Measurements from ENCODE around the gene HAPLN3. TPM values are rescaled to one million over a fixed set of nuclear protein-coding genes. Genes with fewer than 3 reads are reported as not detected.

HAPLN3 gene
- total RNA-seq, 2 donors from 2014 or later, result 1.9 to 3.6 TPM

DNA sequence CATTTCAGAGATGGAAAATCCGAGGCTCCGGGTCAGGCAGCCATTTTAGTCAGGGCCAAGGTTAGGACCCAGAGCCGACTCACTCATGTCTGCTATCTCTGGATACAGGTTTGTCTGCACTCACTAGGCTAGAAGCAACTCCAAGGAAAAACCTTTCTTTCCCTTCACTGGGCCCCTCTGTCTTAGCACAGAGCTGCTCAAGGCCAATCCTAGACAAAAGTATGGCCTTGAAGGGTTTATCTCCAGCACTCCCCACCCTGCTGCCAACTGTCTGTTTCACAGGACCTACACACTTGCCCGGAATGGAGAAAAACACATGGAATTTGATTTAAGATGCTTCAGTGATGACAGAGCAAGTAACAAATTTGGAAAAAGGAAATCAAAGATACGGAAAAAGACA, 66.6 kb downstream of the HAPLN3 start:
- Histone ChIP-seq H3K4me3 (no peak overlapping the region), H3K4me1 (no peaks in the 10 kb centered on the region), H3K27me3 (no peaks in the 10 kb centered on the region), H3K9me3 (no peaks in the 10 kb centered on the region), H3K9ac (ENCODE audit: low read depth in 2 of 2, low read length in 2 of 2) (no peak overlapping the region), H3K36me3 (no peaks in the 10 kb centered on the region), H3K27ac (no peak overlapping the region)
- TF ChIP-seq, protein P1, sequence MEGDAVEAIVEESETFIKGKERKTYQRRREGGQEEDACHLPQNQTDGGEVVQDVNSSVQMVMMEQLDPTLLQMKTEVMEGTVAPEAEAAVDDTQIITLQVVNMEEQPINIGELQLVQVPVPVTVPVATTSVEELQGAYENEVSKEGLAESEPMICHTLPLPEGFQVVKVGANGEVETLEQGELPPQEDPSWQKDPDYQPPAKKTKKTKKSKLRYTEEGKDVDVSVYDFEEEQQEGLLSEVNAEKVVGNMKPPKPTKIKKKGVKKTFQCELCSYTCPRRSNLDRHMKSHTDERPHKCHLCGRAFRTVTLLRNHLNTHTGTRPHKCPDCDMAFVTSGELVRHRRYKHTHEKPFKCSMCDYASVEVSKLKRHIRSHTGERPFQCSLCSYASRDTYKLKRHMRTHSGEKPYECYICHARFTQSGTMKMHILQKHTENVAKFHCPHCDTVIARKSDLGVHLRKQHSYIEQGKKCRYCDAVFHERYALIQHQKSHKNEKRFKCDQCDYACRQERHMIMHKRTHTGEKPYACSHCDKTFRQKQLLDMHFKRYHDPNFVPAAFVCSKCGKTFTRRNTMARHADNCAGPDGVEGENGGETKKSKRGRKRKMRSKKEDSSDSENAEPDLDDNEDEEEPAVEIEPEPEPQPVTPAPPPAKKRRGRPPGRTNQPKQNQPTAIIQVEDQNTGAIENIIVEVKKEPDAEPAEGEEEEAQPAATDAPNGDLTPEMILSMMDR (IDR thresholded peaks at IDR 0.05), result no peak
- no peak for DNase-seq
- intact Hi-C loops (cut with DNase I), result no loop called here

Other genes with a start within 250 kb of the HAPLN3 start
- gene ACAN, start 92.1 kb downstream of the HAPLN3 start, total RNA-seq, result under 1 TPM; 0.17 to 0.35 TPM
- 10 to 100 TPM; 31.3 to 38.6 TPM for gene MFGE8, start 17.8 kb upstream of the HAPLN3 start, total RNA-seq
- gene ABHD2, start 192.9 kb upstream of the HAPLN3 start, total RNA-seq, result 10 to 100 TPM; 71.5 to 86.7 TPM